Activated T-cell treated with anti-CD3 and anti-CD28 coated beads, Interleukin-2, amount 50 U/mL, for 24 hours (primary cell): ENCODE data around the gene LARGE1.

Experiments
- DNase-seq: peaks from one replicate; pipeline ENCODE4 v3.0.0-alpha.2; 2020
- H3K27ac Mint-ChIP-seq: 2 replicates; pipeline ENCODE4 v1.8.0; 2020; ENCODE audit warnings: mild to moderate bottlenecking, mixed read lengths
- H3K27me3 Mint-ChIP-seq: 2 replicates; pipeline ENCODE4 v1.8.0; 2020; ENCODE audit warnings: mixed read lengths
- H3K36me3 Mint-ChIP-seq: 2 replicates; pipeline ENCODE4 v1.8.0; 2020; ENCODE audit warnings: low read depth, mixed read lengths
- H3K4me1 Mint-ChIP-seq: 2 replicates; pipeline ENCODE4 v1.8.0; 2020; ENCODE audit warnings: low read depth, mixed read lengths
- H3K4me3 Mint-ChIP-seq: 2 replicates; pipeline ENCODE4 v1.8.0; 2020; ENCODE audit warnings: mild to moderate bottlenecking, moderate library complexity, mixed read lengths
- H3K9me3 Mint-ChIP-seq: 2 replicates; pipeline ENCODE4 v1.8.0; 2020; ENCODE audit warnings: mixed read lengths

LARGE1 gene

GRCh38 chr22:33335611-33336279, 584.5 kb downstream of the LARGE1 start:
- Mint-ChIP-seq H3K27me3 (peaks cover 3% of the 10 kb centered on the region), H3K9me3 (no peaks in the 10 kb centered on the region), H3K4me1 (no peaks in the 10 kb centered on the region), H3K4me3 (no peak overlapping the region), H3K36me3 (no peaks in the 10 kb centered on the region), H3K27ac (no peak overlapping the region)
- no peak for DNase-seq

- Mint-ChIP-seq H3K27me3 (no peaks in the 10 kb centered on the region), H3K27ac (no peak overlapping the region), H3K4me1 (no peaks in the 10 kb centered on the region), H3K36me3 (no peaks in the 10 kb centered on the region), H3K4me3 (no peak overlapping the region), H3K9me3 (no peaks in the 10 kb centered on the region)
- DNase-seq = no peak
These were observed 587.7 kb downstream of the LARGE1 start for GRCh38 chr22:33332538-33332937.

- H3K4me1 Mint-ChIP-seq = no peaks in the 10 kb centered on the region
These were observed 589.3 kb downstream of the LARGE1 start for GRCh38 chr22:33331017-33331416.

GRCh38 chr22:33330534-33330933, 589.7 kb downstream of the LARGE1 start:
- H3K4me1 Mint-ChIP-seq = no peaks in the 10 kb centered on the region
- no peak overlapping the region for H3K4me3 Mint-ChIP-seq
- no peak for DNase-seq
- no peak overlapping the region for H3K27ac Mint-ChIP-seq
- no peaks in the 10 kb centered on the region for H3K27me3 Mint-ChIP-seq
- H3K9me3 Mint-ChIP-seq = no peaks in the 10 kb centered on the region
- no peaks in the 10 kb centered on the region for H3K36me3 Mint-ChIP-seq

More at GRCh38 chr22:33331017-33331416, 589.3 kb downstream of the LARGE1 start:
- no peak for DNase-seq
- no peaks in the 10 kb centered on the region for H3K27me3 Mint-ChIP-seq
- no peaks in the 10 kb centered on the region for H3K36me3 Mint-ChIP-seq
- H3K27ac Mint-ChIP-seq = no peak overlapping the region
- H3K4me3 Mint-ChIP-seq = no peak overlapping the region
- no peaks in the 10 kb centered on the region for H3K9me3 Mint-ChIP-seq

- DNase-seq = no peak
- H3K27ac Mint-ChIP-seq = no peak overlapping the region
- H3K4me1 Mint-ChIP-seq = no peaks in the 10 kb centered on the region
- H3K27me3 Mint-ChIP-seq = no peaks in the 10 kb centered on the region
- no peaks in the 10 kb centered on the region for H3K36me3 Mint-ChIP-seq
- H3K4me3 Mint-ChIP-seq = no peak overlapping the region
- no peaks in the 10 kb centered on the region for H3K9me3 Mint-ChIP-seq
These were observed 590.9 kb downstream of the LARGE1 start for GRCh38 chr22:33329398-33329797.

GRCh38 chr22:33328789-33329296, 591.4 kb downstream of the LARGE1 start:
- Mint-ChIP-seq H3K36me3 (no peaks in the 10 kb centered on the region), H3K27me3 (no peaks in the 10 kb centered on the region), H3K9me3 (no peaks in the 10 kb centered on the region), H3K27ac (no peak overlapping the region), H3K4me3 (no peak overlapping the region), H3K4me1 (no peaks in the 10 kb centered on the region)
- no peak for DNase-seq

- Mint-ChIP-seq H3K4me3 (no peak overlapping the region), H3K9me3 (peaks cover 2% of the 10 kb centered on the region), H3K27ac (no peak overlapping the region), H3K4me1 (no peaks in the 10 kb centered on the region), H3K36me3 (no peaks in the 10 kb centered on the region), H3K27me3 (no peaks in the 10 kb centered on the region)
- no peak for DNase-seq
These were observed 592.9 kb downstream of the LARGE1 start for GRCh38 chr22:33327348-33327860.

- Mint-ChIP-seq H3K9me3 (peaks cover 2% of the 10 kb centered on the region), H3K4me3 (no peak overlapping the region), H3K27ac (no peak overlapping the region), H3K4me1 (no peaks in the 10 kb centered on the region), H3K27me3 (no peaks in the 10 kb centered on the region), H3K36me3 (no peaks in the 10 kb centered on the region)
- DNase-seq = no peak
These were observed 593.6 kb downstream of the LARGE1 start for GRCh38 chr22:33326540-33327295.

- Mint-ChIP-seq H3K4me3 (no peak overlapping the region), H3K36me3 (no peaks in the 10 kb centered on the region), H3K27ac (no peak overlapping the region), H3K4me1 (peaks cover 2% of the 10 kb centered on the region), H3K27me3 (no peaks in the 10 kb centered on the region), H3K9me3 (peaks cover 2% of the 10 kb centered on the region)
- DNase-seq = no peak
These were observed 594.9 kb downstream of the LARGE1 start for GRCh38 chr22:33325232-33326004.

GRCh38 chr22:33324228-33324627, 596.0 kb downstream of the LARGE1 start:
- peaks cover 2% of the 10 kb centered on the region for H3K4me1 Mint-ChIP-seq
- no peak overlapping the region for H3K27ac Mint-ChIP-seq
- H3K36me3 Mint-ChIP-seq = no peaks in the 10 kb centered on the region
- H3K27me3 Mint-ChIP-seq = peaks cover 4% of the 10 kb centered on the region
- no peak overlapping the region for H3K4me3 Mint-ChIP-seq
- H3K9me3 Mint-ChIP-seq = peaks cover 2% of the 10 kb centered on the region
- DNase-seq = no peak

- no peak overlapping the region for H3K4me3 Mint-ChIP-seq
- H3K9me3 Mint-ChIP-seq = peaks cover 5% of the 10 kb centered on the region
- no peak overlapping the region for H3K27ac Mint-ChIP-seq
- H3K4me1 Mint-ChIP-seq = peaks cover 2% of the 10 kb centered on the region
- no peaks in the 10 kb centered on the region for H3K36me3 Mint-ChIP-seq
- peaks cover 4% of the 10 kb centered on the region for H3K27me3 Mint-ChIP-seq
- DNase-seq = no peak
These were observed 598.8 kb downstream of the LARGE1 start for GRCh38 chr22:33321466-33321865.

- peaks cover 4% of the 10 kb centered on the region for H3K27me3 Mint-ChIP-seq
- H3K36me3 Mint-ChIP-seq = no peaks in the 10 kb centered on the region
- peaks cover 3% of the 10 kb centered on the region for H3K9me3 Mint-ChIP-seq
- H3K4me3 Mint-ChIP-seq = no peak overlapping the region
- no peak for DNase-seq
- H3K27ac Mint-ChIP-seq = no peak overlapping the region
- no peaks in the 10 kb centered on the region for H3K4me1 Mint-ChIP-seq
These were observed 604.3 kb downstream of the LARGE1 start for GRCh38 chr22:33315954-33316353.

GRCh38 chr22:33315117-33315516, 605.2 kb downstream of the LARGE1 start:
- H3K9me3 Mint-ChIP-seq = peaks cover 3% of the 10 kb centered on the region
- H3K4me3 Mint-ChIP-seq = no peak overlapping the region
- DNase-seq = no peak
- H3K36me3 Mint-ChIP-seq = no peaks in the 10 kb centered on the region
- peaks cover 1% of the 10 kb centered on the region for H3K27me3 Mint-ChIP-seq
- H3K27ac Mint-ChIP-seq = no peak overlapping the region
- no peaks in the 10 kb centered on the region for H3K4me1 Mint-ChIP-seq

- no peak overlapping the region for H3K4me3 Mint-ChIP-seq
- H3K9me3 Mint-ChIP-seq = peaks cover 3% of the 10 kb centered on the region
- H3K27me3 Mint-ChIP-seq = no peaks in the 10 kb centered on the region
- H3K36me3 Mint-ChIP-seq = no peaks in the 10 kb centered on the region
- H3K27ac Mint-ChIP-seq = no peak overlapping the region
- DNase-seq = no peak
- no peaks in the 10 kb centered on the region for H3K4me1 Mint-ChIP-seq
These were observed 606.0 kb downstream of the LARGE1 start for GRCh38 chr22:33314316-33314715.
